Colonic mucosa (tissue), 4 donors: ENCODE data around the gene PLK2. TPM values are rescaled to one million over a fixed set of nuclear protein-coding genes. Genes with fewer than 3 reads are reported as not detected.

Source experiments
- DNase-seq: peaks from one replicate; pipeline ENCODE4 v3.0.0-alpha.2; 2020
- H3K27ac ChIP-seq: fragments of 200-600 bp; one replicate; pipeline ENCODE4 v1.8.0; 2021
- H3K27me3 ChIP-seq: fragments of 200-600 bp; one replicate; pipeline ENCODE4 v1.8.0; 2021
- H3K36me3 ChIP-seq: fragments of 200-600 bp; one replicate; pipeline ENCODE4 v1.8.0; 2021
- H3K4me1 ChIP-seq: fragments of 200-600 bp; one replicate; pipeline ENCODE4 v1.8.0; 2021; ENCODE audit warnings: mild to moderate bottlenecking
- H3K4me3 ChIP-seq: fragments of 200-600 bp; one replicate; pipeline ENCODE4 v1.8.0; 2021
- H3K9ac ChIP-seq, 2 donors: one replicate each; pipeline ENCODE4 v1.7.0; 2013; ENCODE audit warnings: control low read depth in 2 of 2, low read depth in 2 of 2, low read length in 2 of 2
- H3K9me3 ChIP-seq: fragments of 200-600 bp; one replicate; pipeline ENCODE4 v1.8.0; 2021
- intact Hi-C: fragments of 100-400 bp; cut with DNase I; formaldehyde crosslinking; loops from one replicate; pipeline ENCODE4 v1.14.1; 2022
- total RNA-seq, 2 donors: library from RNA; stranded (reverse); fragmentation: NEBNext Ultra II Directional in 1 of 2; extraction: Animal tissue kit (Norgen Biotek cat#: 25700) in 1 of 2; gene quantifications; one replicate each; pipeline ENCODE4 v1.2.1, GENCODE V29; 2021
- TF ChIP-seq, protein P1 (sequence below): fragments of 200-600 bp; IDR thresholded peaks from one replicate; pipeline ENCODE4 v1.8.0; 2022; ENCODE audit warnings: antibody characterized with exemption, mild to moderate bottlenecking
- donor health status: healthy.
- donor health status: DM: no; HTN: no; CAD: no.
- donor health status: DM: no; HTN: no; CAD: no.

The PLK2 gene
- total RNA-seq, 2 donors from 2014 or later = 21.8 to 28.3 TPM

DNA sequence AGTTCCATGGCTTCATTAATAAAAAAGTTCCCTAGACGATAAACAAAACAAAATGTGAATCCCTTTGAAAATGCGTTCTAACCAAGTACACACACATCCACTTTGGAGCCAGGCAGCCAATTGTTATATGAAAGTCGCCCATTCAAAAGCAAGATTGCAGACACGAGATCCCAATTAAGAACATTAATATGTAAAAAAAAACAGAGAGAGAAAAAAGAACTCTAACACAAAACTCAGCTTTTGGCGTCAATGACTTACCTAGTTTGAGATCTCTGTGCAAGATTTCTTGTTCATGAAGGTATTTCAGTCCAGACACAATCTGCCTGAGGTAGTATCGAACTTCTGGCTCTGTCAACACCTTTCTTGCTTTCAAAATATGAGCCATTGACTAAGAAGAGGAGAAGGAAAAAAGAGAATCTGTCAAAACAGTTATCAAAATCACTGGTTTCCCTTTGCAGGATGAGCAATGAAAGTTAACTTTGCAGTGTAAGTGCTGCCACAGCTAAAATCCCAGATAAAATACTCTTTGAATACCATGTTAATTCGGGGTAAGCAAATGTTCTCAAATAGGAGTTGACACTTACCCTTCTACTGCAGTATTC is 1.6 kb downstream of the PLK2 start:
- Histone ChIP-seq H3K4me1 (no peaks in the 10 kb centered on the region), H3K27me3 (no peaks in the 10 kb centered on the region), H3K4me3 (peak overlapping the region; percentile 78), H3K27ac (no peak overlapping the region), H3K9ac (peak overlapping the region in 1 of 2 donors; percentile 81), H3K36me3 (no peaks in the 10 kb centered on the region), H3K9me3 (no peaks in the 10 kb centered on the region)
- TF ChIP-seq, protein P1, sequence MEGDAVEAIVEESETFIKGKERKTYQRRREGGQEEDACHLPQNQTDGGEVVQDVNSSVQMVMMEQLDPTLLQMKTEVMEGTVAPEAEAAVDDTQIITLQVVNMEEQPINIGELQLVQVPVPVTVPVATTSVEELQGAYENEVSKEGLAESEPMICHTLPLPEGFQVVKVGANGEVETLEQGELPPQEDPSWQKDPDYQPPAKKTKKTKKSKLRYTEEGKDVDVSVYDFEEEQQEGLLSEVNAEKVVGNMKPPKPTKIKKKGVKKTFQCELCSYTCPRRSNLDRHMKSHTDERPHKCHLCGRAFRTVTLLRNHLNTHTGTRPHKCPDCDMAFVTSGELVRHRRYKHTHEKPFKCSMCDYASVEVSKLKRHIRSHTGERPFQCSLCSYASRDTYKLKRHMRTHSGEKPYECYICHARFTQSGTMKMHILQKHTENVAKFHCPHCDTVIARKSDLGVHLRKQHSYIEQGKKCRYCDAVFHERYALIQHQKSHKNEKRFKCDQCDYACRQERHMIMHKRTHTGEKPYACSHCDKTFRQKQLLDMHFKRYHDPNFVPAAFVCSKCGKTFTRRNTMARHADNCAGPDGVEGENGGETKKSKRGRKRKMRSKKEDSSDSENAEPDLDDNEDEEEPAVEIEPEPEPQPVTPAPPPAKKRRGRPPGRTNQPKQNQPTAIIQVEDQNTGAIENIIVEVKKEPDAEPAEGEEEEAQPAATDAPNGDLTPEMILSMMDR = no peak
- DNase-seq = no peak
- intact Hi-C loops = loop anchor here (10.0 kb wide), 1 partner anchor 383 kb away; no protein-coding TSS in a partner anchor

DNA sequence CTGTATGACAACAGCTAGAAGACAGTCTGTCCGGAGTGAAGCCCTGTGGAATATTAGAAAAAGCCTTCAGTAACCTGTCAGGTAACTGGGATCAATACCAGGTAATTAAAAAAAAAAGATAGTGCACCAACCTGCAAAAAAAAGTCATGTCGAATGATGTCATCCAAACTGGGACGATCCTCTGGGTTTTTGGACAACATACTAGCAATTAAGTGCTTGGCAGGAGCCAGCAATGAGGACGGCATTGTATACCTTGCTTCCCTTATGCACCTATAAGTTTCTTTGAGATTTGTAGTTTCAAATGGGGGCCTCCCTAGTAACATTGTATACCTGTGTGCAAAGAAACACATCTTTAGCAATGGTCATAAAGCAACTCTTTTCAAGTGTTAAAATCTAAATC is 2.8 kb downstream of the PLK2 start:
- intact Hi-C loops = loop anchor here (10.0 kb wide), 1 partner anchor 382 kb away; no protein-coding TSS in a partner anchor
- H3K4me1 ChIP-seq = no peaks in the 10 kb centered on the region
- no peak overlapping the region for H3K27ac ChIP-seq
- no peak overlapping the region for H3K4me3 ChIP-seq
- H3K36me3 ChIP-seq = no peaks in the 10 kb centered on the region
- no peaks in the 10 kb centered on the region for H3K27me3 ChIP-seq
- no peak for DNase-seq
- H3K9ac ChIP-seq = no peak overlapping the region
- TF ChIP-seq, protein P1 = no peak
- no peaks in the 10 kb centered on the region for H3K9me3 ChIP-seq

DNA sequence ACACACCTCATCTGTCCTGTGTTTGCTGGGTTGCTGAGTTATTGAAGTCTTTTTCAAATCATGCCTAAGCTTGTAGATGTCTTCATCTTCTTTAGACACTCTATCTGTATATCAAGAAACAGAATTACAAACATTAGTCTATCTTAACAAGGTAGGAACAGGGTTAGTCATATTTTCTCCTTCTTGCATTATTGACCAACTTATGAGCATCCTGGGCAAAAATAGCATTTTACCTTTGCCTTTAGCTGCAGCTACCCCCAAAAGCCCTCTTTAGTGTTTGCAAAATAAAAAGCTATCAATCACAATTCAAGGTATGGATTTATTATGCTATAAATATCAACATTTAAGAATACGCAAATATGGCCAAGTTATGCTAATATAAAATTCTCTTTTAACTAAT is 3.4 kb downstream of the PLK2 start:
- Histone ChIP-seq H3K27ac (no peak overlapping the region), H3K4me1 (no peaks in the 10 kb centered on the region), H3K9ac (no peak overlapping the region), H3K36me3 (no peaks in the 10 kb centered on the region), H3K27me3 (no peaks in the 10 kb centered on the region), H3K4me3 (no peak overlapping the region), H3K9me3 (no peaks in the 10 kb centered on the region)
- TF ChIP-seq, protein P1 = no peak
- intact Hi-C loops = loop anchor here (10.0 kb wide), 1 partner anchor 382 kb away; no protein-coding TSS in a partner anchor
- DNase-seq = no peak

DNA sequence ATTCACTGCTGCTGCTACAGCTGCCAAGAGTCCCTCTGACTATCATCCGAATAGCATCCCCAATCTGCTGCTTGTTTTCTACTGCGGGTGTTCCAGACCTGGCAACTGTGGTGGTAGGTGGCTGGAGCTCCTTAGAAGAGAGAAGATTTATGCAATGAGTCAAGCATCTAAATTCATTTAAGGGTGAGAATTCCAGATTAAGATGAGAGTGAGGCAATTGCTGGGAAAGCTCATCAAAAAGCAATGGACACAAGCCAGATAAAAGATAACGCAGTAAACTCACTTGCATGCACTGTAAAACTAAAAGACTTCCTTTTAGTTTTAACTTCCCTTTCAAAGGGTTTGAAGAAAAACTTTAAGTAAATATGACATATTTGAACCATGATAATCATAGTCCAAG is 3.9 kb downstream of the PLK2 start:
- no peak overlapping the region for H3K9ac ChIP-seq
- TF ChIP-seq, protein P1 = no peak

DNA sequence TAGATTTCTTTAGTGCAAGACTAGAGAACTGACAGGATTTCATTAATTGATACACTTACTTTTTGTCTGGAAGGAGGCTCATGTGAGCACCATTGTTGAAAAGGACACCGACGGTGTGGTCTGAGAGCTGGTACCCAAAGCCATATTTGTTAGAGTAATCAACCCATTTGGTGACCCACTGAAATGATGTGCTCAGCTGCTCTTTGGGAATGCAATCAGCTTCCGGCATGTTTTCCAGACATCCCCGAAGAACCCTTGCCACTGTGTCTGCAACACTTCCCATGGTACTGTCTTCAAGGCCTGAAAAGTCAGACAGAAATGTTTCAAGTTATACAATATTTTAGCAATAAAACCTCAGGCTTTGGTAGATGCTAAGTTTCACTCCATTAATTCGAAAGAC is 4.4 kb downstream of the PLK2 start:
- no peak for DNase-seq
- H3K4me1 ChIP-seq = no peaks in the 10 kb centered on the region
- H3K9ac ChIP-seq = no peak overlapping the region
- TF ChIP-seq, protein P1 = no peak
- H3K9me3 ChIP-seq = no peaks in the 10 kb centered on the region
- no peak overlapping the region for H3K27ac ChIP-seq
- no peaks in the 10 kb centered on the region for H3K36me3 ChIP-seq
- H3K27me3 ChIP-seq = no peaks in the 10 kb centered on the region
- intact Hi-C loops = loop anchor here (10.0 kb wide), 1 partner anchor 381 kb away; no protein-coding TSS in a partner anchor
- no peak overlapping the region for H3K4me3 ChIP-seq

More for the DNA sequence above, 3.9 kb downstream of the PLK2 start:
- DNase-seq = no peak
- Histone ChIP-seq H3K27me3 (no peaks in the 10 kb centered on the region), H3K27ac (no peak overlapping the region), H3K9me3 (no peaks in the 10 kb centered on the region), H3K4me1 (no peaks in the 10 kb centered on the region), H3K36me3 (no peaks in the 10 kb centered on the region), H3K4me3 (no peak overlapping the region)
- intact Hi-C loops = loop anchor here (10.0 kb wide), 1 partner anchor 381 kb away; no protein-coding TSS in a partner anchor
